GM21723 (cell line): ENCODE measurements around the gene MCC.

Experiments
- ATAC-seq: cut with Tn5 transposase; IDR thresholded peaks from one replicate; pipeline ENCODE4 v1.9.1; 2021; ENCODE audit warnings: mild to moderate bottlenecking, moderate library complexity; ENCODE audit not compliant: unreplicated experiment

MCC gene

DNA sequence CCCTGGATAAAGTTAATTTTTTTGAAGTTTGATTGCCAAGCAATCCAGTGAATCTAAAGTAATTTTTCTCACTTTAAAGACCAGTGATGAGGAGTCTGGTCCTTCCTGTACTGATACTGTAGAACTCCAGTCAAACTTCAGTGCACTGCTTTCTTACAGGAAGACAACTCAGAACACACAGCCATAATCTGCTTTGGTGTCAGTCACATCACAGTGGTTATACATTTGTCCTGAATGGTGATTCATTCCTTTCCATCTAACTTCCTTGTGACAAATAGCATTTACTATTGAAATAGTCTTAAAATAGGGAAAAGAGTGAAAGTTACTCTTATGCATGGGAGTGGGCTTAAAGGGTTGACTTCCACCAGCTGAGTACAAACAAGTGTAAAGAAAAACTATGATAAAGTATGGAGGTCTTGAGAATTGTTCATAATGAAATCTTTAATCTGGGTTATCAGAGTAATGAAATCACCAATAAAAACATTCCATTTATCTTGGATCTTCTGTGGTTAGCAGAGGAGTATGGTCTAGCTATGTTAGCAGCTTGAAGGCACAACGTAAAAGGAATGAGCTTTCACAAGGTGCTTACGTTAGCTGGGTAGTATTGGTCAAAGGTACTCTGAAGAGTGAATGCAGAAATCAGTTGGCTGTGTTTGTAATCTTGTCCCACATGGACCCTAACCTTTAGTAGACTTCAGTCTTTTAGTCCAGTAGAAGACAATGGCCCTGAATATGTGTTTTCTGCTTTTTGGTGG, 470.2 kb downstream of the MCC start:
- ATAC-seq, result no peak

DNA sequence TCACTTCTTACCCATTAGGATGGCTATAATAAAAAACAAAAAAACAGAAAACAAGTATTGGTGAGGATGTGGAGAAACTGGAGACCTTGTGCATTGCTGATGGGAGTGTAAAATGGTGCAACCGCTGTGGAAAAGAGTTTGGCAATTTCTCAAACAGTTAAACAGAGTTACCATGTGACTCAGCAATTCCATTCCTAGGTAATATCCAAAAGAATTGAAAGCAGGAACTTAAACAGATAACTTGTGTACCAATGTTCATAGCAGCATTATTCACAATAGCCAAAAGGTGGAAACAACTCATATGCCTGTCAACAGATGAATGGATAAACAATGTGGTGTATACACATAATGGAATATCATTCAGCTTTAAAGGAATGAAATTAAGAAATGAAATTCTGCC, 482.8 kb downstream of the MCC start:
- ATAC-seq, result no peak

DNA sequence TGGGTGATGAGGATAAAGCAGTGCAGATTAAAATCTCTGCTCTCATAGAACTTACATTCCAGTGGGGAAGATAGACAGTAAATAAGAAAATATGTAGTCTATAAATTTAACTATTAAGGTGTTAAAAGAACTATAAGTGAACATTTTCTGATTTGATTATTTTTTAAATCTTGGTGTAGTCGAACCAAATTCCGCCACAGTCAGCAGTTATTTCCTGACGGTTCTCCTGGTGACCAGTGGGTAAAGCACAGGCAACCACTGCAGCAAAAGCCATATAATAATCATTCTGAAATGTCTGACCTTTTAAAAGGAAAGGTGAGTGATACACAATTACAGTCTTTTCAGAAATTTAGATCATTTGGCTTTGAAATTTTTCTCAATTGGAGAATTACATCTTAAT, 484.5 kb downstream of the MCC start:
- no peak for ATAC-seq

- ATAC-seq, result no peak
Measured at GRCh38 chr5:113002423-113002822, 485.8 kb downstream of the MCC start.

DNA sequence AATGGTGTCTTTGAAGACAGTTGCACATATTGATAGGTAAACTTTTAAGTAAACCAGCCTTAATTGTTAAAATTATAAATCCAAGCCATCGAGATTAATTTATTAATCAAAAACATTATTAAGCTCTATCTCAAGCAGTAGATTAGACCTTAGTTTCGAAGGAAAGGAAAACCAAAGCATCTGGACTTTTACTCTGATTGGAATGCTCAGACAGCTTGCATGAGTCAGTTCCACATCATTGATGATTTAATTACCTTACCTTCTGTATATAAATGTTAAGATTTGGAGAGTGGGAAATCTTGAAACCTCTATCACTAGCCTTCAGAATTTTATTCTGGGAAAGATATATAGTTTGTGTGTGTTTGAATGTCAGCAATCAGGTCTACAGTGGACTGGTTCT, 487.8 kb downstream of the MCC start:
- no peak for ATAC-seq

DNA sequence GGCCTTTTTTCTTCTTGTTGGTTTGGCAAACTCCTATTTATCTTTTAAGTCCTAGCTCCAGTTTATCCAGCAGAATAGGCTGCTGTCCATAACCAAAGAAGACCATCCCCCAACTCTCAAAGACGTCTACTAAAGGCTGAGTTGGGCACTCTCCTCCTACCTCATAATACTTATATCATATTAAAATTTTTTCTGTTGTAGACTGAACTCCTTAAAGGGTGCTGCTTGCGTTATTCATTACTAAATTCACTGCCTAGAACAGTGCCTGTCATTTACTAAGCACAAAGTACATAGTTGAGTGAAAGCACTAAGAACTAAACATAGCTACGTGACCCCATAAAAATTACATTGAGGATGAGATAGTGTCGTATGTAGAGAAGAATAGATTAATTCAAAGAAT, 490.0 kb downstream of the MCC start:
- ATAC-seq, result no peak

- ATAC-seq, result no peak
Measured at GRCh38 chr5:112996830-112997374, 491.4 kb downstream of the MCC start.

- peak; percentile 94 for ATAC-seq
Measured at GRCh38 chr5:112995764-112996618, 492.3 kb downstream of the MCC start.

DNA sequence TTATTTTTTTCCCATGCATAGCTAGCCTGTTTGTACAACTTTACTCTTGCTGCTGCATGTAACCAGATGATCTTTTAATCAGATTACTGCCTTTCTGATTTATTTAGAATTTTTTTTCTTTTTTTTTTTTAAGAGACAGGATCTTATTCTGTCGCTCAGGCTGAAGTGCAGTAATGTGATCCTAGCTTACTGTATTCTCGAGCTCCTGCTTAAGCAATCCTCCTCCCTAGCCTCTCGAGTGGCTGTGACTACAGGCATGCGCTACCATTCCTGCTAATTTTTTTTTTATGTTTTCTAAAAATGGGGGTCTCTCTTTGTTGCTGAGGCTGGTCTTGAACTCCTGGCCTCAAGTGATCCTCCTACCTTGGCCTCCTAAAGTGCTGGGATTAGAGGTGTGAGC, 502.0 kb downstream of the MCC start:
- no peak for ATAC-seq

DNA sequence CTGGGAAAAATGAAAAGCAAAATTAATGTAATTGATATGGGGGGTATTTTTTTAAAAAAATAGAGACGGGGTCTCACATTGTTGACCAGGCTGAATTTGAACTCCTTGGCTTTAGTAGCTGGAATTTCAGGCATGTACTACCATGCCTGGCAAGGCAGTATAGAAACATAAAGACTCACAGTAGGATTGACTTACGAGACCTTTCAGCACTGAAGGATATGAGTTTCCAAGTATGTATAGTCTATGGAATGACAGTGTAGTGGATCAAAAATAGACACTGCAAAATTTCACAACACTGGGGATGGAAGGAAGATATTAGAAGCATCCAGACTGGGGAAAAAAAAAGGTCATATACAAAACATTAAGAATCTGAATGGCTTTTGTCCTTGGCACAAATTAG, 504.9 kb downstream of the MCC start:
- no peak for ATAC-seq

GRCh38 chr5:112979723-112980122, 508.5 kb downstream of the MCC start:
- no peak for ATAC-seq

- no peak for ATAC-seq
Measured at GRCh38 chr5:112978836-112979235, 509.4 kb downstream of the MCC start.

DNA sequence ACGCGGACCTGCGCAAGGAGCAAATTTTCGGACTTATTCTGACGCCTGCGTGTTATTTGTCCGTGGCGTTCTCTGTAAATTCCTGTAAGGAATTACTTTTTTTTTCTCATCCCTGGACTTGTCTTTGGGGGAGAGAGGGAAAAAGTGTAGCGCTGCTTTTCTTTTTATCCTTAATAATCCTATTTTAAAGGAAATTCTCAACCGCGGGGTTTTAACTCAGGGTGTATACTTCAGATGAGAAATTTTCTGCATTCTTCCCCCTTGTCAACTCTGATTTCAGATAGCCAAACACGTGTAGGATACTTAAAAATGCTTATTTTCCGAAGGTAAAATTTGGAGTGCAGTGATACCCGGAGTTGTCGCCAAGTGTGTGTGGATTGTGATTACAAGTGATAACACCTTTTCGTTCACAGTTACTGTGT, 510.8 kb downstream of the MCC start:
- ATAC-seq, result no peak

DNA sequence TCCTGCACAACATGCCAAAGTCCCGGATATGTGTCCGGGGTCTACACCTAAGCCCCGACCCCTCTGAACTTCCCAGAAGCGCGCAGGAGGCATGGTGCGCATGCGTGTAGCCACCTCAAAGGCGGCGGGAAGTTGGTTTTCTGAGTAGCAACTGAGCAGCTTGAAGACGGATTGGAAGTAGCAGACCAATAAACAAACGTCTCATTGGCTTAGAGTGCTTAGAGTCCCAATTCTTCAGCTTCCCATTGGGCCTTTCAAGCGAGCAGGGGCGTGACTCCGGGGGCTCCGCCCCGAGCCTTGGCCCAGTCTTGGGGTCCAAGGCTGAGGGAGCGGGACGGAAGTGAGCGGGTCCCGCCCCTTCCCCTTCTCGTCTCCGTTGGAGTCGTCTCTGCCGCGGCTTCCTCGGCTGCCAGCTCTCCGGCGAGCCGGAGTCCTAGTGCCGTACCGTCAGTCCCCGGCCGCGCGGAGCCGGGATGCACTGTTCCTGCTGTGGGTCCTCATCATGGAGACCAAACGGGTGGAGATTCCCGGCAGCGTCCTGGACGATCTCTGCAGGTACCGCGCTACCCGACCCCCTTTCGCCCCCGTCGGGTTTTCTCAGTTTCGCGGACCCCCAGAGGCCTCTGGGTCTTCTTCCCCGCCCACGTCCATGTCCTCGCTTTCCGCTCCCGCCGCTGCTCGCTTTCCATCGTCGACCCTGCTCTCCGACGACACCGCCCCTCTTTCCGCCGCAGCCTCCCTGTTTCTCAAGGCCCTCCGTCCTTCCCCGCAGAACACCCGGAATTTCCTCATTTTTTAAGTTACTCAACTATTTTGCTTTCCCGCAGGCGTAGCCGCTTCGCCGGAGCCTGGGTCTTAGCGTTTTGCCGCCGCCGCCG, 511.6 kb downstream of the MCC start, which contains the start of gene DCP2:
Gene DCP2, plus strand, starts transcription at position 367 of the 878 bp plus-strand sequence. Its CDS starts 136 bp downstream, at position 503.
- peak; percentile 97 for ATAC-seq

DNA sequence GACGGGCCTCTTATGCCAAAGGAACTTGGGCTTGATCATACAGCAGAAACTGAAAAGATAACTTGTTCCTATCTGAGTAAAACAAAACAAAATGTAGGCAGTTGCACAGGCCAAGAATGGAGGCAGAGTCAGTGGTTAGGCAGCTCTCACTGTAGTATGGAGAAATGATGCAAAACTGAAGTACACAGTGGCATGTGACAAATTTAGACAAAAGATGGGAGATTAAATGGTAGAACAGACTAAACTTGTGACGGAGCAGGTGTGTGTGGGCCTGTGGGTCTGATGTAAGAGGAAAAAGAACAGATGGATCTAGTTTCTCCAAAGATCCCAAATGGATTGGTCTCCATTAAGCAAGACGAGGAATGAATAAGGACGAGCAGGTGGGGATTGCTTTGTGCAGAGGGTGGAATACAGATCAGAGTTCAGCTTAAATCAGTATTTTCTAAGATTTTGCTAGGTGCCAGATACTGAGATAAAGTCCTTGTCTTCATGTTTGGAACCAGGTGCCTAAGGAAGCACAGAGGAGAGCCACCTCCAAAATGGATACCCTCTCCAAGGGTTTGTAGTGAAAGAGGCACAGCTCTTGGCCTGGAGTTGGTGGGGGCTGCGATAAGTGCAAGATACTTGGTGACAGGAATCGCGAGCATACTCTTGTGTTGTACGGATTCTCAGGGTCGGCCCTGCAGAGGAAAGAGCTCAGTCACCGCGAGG, 512.4 kb downstream of the MCC start:
- peak; percentile 19 for ATAC-seq

- ATAC-seq, result no peak
Measured at GRCh38 chr5:112974901-112975300, 513.4 kb downstream of the MCC start.

DNA sequence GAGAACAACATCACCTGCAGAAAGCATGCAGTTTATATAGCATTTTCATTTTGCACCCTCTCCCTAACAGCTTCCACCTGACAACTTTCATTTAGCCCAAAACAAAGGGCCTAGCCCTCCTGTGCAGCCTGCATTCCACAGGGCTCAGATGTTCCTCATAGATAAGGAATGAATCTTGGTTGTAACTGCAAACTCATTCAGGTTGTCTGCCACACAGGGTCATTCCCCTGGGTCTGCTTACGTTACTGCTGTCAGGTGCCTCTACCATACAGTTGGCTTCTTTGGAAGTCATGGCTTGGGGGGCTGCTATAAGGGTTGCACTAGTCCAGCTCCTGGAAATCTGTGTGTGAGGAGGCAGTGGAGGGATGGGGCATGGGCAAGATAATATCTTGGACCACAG, 514.3 kb downstream of the MCC start:
- ATAC-seq, result no peak

- no peak for ATAC-seq
Measured at GRCh38 chr5:112973036-112973435, 515.2 kb downstream of the MCC start.
